ENCODE results near the gene TPGS2. TPM values are rescaled to one million over a fixed set of nuclear protein-coding genes. Genes with fewer than 3 reads are reported as not detected.
A peak's percentile ranks its signal among the peaks of the same experiment; 100 is the strongest.
"Not testable (repeated sequence)": the region's sequence is repeated elsewhere in the genome, so short reads cannot be mapped to it uniquely, and the experiment has no call there.

Gene TPGS2, protein sequence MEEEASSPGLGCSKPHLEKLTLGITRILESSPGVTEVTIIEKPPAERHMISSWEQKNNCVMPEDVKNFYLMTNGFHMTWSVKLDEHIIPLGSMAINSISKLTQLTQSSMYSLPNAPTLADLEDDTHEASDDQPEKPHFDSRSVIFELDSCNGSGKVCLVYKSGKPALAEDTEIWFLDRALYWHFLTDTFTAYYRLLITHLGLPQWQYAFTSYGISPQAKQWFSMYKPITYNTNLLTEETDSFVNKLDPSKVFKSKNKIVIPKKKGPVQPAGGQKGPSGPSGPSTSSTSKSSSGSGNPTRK
- total RNA-seq (2014; rRNA removed; shearing (Covaris generic)): 209 and 226 TPM in 2 replicates
- 194 and 206 TPM in 2 replicates for polyA plus RNA-seq (2016; fragmentation: Nextera tagmentation; extraction: Ambion mirVana)

GRCh38 chr18:36828630-36829361, at the start of gene TPGS2, which contains the start of gene KIAA1328:
TPGS2 (minus strand) TSS chr18:36829002; CDS start chr18:36828767, 235 bp downstream.
KIAA1328 (plus strand) TSS chr18:36829127; CDS start chr18:36829139, 12 bp downstream.
- Histone ChIP-seq H3F3A (ENCODE audit: insufficient read depth) (0 out of 2 replicates have a peak, but pooled peaks cover 12% of the 10 kb centered on the region), H3K4me2 (ENCODE audit: unreplicated experiment) (peak within 1 kb of the TSS; percentile 80), H3K36me3 (ENCODE audit: low read depth) (no peaks in the 10 kb centered on the region), H2AFZ (peak within 1 kb of the TSS; percentile 92), H3K4me3 (peak within 1 kb of the TSS; percentile 86), H3K27me3 (replicated peaks; ENCODE audit: insufficient read depth) (no peaks in the 10 kb centered on the region), H4K20me1 (ENCODE audit: insufficient read depth) (no peaks in the 10 kb centered on the region), H3K27ac (peak within 1 kb of the TSS; percentile 69), H3K9me3 (ENCODE audit: low read depth) (no peaks in the 10 kb centered on the region), H3K79me2 (ENCODE audit: insufficient read depth) (peaks cover 45% of the 10 kb centered on the region), H3K9ac (peak within 1 kb of the TSS; percentile 85), H3K9me2 (ENCODE audit: insufficient read depth) (no peaks in the 10 kb centered on the region), H3K4me1 (ENCODE audit: insufficient read depth) (peaks cover 21% of the 10 kb centered on the region)
- 1 to 2% methylated on average over 32 to 64 of the region's 83 CpGs for WGBS, 2 experiments (ENCODE audit: low coverage in 1 of 2, low lambda C conversion rate in 2 of 2, missing lambda C conversion rate in 2 of 2)
- no peak for TF ChIP-seq EZH2 (IDR thresholded peaks at IDR 0.05; ENCODE audit: insufficient read depth, poor library complexity, severe bottlenecking)
- TF ChIP-seq EZH2phosphoT487 (IDR thresholded peaks at IDR 0.05; ENCODE audit: insufficient read depth, low read depth): no peak
- DNase-seq: peak; percentile 95
- in situ Hi-C loops (cut with MboI): no loop called here

DNA sequence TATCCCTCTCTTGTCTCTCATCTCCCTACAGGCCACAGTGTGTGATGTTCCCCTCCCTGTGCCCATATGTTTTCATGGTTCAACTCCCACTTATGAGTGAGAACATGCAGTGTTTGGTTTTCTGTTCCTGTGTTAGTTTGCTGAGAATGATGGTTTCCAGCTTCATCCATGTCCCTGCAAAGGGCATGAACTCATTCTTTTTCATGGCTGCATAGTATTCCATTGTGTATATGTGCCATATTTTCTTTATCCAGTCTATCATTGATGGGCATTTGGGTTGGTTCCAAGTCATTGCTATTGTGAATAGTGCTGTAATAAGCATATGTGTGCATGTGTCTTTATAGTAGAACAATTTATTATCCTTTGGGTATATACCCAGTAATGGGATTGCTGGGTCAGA, 45.0 kb upstream of the TPGS2 start:
- H3K9me2 ChIP-seq (ENCODE audit: insufficient read depth); in situ Hi-C loops (cut with MboI); H3K9me3 ChIP-seq (ENCODE audit: low read depth); H3K36me3 ChIP-seq (ENCODE audit: low read depth); H3K79me2 ChIP-seq (ENCODE audit: insufficient read depth); H2AFZ ChIP-seq; H3K4me3 ChIP-seq; H3K9ac ChIP-seq; H3F3A ChIP-seq (ENCODE audit: insufficient read depth); H3K4me2 ChIP-seq (ENCODE audit: unreplicated experiment); H3K4me1 ChIP-seq (ENCODE audit: insufficient read depth); H4K20me1 ChIP-seq (ENCODE audit: insufficient read depth); H3K27me3 ChIP-seq (replicated peaks; ENCODE audit: insufficient read depth); H3K27ac ChIP-seq; DNase-seq: not testable (repeated sequence)

DNA sequence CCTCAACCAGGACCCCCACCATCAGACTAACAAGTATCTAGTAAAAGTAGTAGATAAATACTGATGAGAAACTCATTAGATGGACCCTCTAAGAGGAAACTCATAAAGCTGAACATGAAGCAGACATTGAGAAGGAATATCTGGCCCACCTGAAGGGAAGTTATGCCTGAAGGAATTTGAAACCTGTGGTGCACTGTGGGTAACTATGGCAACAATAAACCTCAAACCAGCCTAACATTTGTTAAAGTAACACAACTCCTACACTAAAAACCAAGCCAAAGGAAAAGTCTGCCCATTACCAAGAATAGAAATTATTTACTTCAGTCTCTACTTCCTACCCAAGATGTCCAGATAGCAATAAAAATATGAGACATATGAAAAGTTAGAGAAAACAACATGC, 43.5 kb upstream of the TPGS2 start:
- H3F3A ChIP-seq (ENCODE audit: insufficient read depth): no peaks in the 10 kb centered on the region
- no peak overlapping the region for H3K4me3 ChIP-seq
- no peak overlapping the region for H2AFZ ChIP-seq
- H3K27ac ChIP-seq: no peak overlapping the region
- in situ Hi-C loops (cut with MboI): no loop called here
- no peak overlapping the region for H3K4me2 ChIP-seq (ENCODE audit: unreplicated experiment)
- H3K4me1 ChIP-seq (ENCODE audit: insufficient read depth): no peaks in the 10 kb centered on the region
- no peak for DNase-seq
- no peak overlapping the region for H3K9ac ChIP-seq
- TF ChIP-seq EZH2 (IDR thresholded peaks at IDR 0.05; ENCODE audit: insufficient read depth, poor library complexity, severe bottlenecking) (no peak), EZH2phosphoT487 (IDR thresholded peaks at IDR 0.05; ENCODE audit: insufficient read depth, low read depth) (no peak)
- no peaks in the 10 kb centered on the region for H3K27me3 ChIP-seq (replicated peaks; ENCODE audit: insufficient read depth)
- no peaks in the 10 kb centered on the region for H3K9me2 ChIP-seq (ENCODE audit: insufficient read depth)
- no peaks in the 10 kb centered on the region for H3K79me2 ChIP-seq (ENCODE audit: insufficient read depth)
- no peaks in the 10 kb centered on the region for H3K36me3 ChIP-seq (ENCODE audit: low read depth)
- no peaks in the 10 kb centered on the region for H4K20me1 ChIP-seq (ENCODE audit: insufficient read depth)
- H3K9me3 ChIP-seq (ENCODE audit: low read depth): no peaks in the 10 kb centered on the region

- Histone ChIP-seq H3F3A (ENCODE audit: insufficient read depth) (no peaks in the 10 kb centered on the region), H3K4me2 (ENCODE audit: unreplicated experiment) (no peak overlapping the region), H3K9me2 (ENCODE audit: insufficient read depth) (no peaks in the 10 kb centered on the region), H3K36me3 (ENCODE audit: low read depth) (no peaks in the 10 kb centered on the region), H3K4me1 (ENCODE audit: insufficient read depth) (no peaks in the 10 kb centered on the region), H3K27me3 (replicated peaks; ENCODE audit: insufficient read depth) (no peaks in the 10 kb centered on the region), H3K27ac (no peak overlapping the region), H3K9me3 (ENCODE audit: low read depth) (no peaks in the 10 kb centered on the region), H4K20me1 (ENCODE audit: insufficient read depth) (no peaks in the 10 kb centered on the region), H3K79me2 (ENCODE audit: insufficient read depth) (no peaks in the 10 kb centered on the region), H3K4me3 (no peak overlapping the region), H3K9ac (no peak overlapping the region), H2AFZ (no peak overlapping the region)
- in situ Hi-C loops (cut with MboI): no loop called here
- no peak for DNase-seq
- TF ChIP-seq EZH2 (IDR thresholded peaks at IDR 0.05; ENCODE audit: insufficient read depth, poor library complexity, severe bottlenecking) (no peak), EZH2phosphoT487 (IDR thresholded peaks at IDR 0.05; ENCODE audit: insufficient read depth, low read depth) (no peak)
- WGBS, 2 experiments (ENCODE audit: low coverage in 1 of 2, low lambda C conversion rate in 2 of 2, missing lambda C conversion rate in 2 of 2): 75 to 79% methylated on average over 3 of the region's 3 CpGs
Measured at GRCh38 chr18:36871801-36872200, 43.0 kb upstream of the TPGS2 start.
